Uterus (tissue), 2 donors: ENCODE data around the gene CBR3.

ENCODE experiments used
- CTCF ChIP-seq, 4 experiments: fragments of 200-600 bp in 2 of 4; fragments of 450-650 bp in 2 of 4; sonication (generic) in 2 of 4; IDR thresholded peaks; one replicate each; pipeline ENCODE4 v1.5.1; 2016 to 2019; ENCODE audit warnings: antibody characterized with exemption in 4 of 4, mild to moderate bottlenecking in 2 of 4, moderate library complexity in 1 of 4
- POLR2A ChIP-seq, 2 donors: fragments of 450-650 bp; IDR thresholded peaks; one replicate each; pipeline ENCODE4 v1.6.1; 2016; ENCODE audit warnings: antibody characterized with exemption in 2 of 2, mild to moderate bottlenecking in 1 of 2, moderate library complexity in 1 of 2

- TF ChIP-seq CTCF (IDR thresholded peaks at IDR 0.05) (no peak), POLR2A (IDR thresholded peaks at IDR 0.05) (no peak)
Measured at GRCh38 chr21:36124395-36124794, 10.5 kb upstream of the CBR3 start.
